ENCODE data around the gene PRKN. TPM values are rescaled to one million over a fixed set of nuclear protein-coding genes. Genes with fewer than 3 reads are reported as not detected.

PRKN gene
- total RNA-seq, 4 donors from 2014 or later, result 4.4 to 669 (median 10.5) TPM

GRCh38 chr6:161543684-161544309, 1183.8 kb downstream of the PRKN start:
- Histone ChIP-seq H3K27ac (no peak overlapping the region), H3K36me3 (no peaks in the 10 kb centered on the region), H3K9me3 (no peaks in the 10 kb centered on the region), H3K4me3 (no peak overlapping the region), H3K4me1 (no peaks in the 10 kb centered on the region), H3K27me3 (no peaks in the 10 kb centered on the region)
- no peak for TF ChIP-seq POLR2A (IDR thresholded peaks at IDR 0.05)
- TF ChIP-seq, protein P1, sequence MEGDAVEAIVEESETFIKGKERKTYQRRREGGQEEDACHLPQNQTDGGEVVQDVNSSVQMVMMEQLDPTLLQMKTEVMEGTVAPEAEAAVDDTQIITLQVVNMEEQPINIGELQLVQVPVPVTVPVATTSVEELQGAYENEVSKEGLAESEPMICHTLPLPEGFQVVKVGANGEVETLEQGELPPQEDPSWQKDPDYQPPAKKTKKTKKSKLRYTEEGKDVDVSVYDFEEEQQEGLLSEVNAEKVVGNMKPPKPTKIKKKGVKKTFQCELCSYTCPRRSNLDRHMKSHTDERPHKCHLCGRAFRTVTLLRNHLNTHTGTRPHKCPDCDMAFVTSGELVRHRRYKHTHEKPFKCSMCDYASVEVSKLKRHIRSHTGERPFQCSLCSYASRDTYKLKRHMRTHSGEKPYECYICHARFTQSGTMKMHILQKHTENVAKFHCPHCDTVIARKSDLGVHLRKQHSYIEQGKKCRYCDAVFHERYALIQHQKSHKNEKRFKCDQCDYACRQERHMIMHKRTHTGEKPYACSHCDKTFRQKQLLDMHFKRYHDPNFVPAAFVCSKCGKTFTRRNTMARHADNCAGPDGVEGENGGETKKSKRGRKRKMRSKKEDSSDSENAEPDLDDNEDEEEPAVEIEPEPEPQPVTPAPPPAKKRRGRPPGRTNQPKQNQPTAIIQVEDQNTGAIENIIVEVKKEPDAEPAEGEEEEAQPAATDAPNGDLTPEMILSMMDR (IDR thresholded peaks at IDR 0.05), result no peak
- no peak for DNase-seq

- TF ChIP-seq, protein P1 (IDR thresholded peaks at IDR 0.05), result no peak
- TF ChIP-seq POLR2A (IDR thresholded peaks at IDR 0.05), result no peak
- Histone ChIP-seq H3K9me3 (no peaks in the 10 kb centered on the region), H3K27me3 (no peaks in the 10 kb centered on the region), H3K36me3 (no peaks in the 10 kb centered on the region), H3K4me3 (no peak overlapping the region), H3K4me1 (no peaks in the 10 kb centered on the region), H3K27ac (no peak overlapping the region)
- DNase-seq, result no peak
Observed at GRCh38 chr6:161542346-161542980, 1185.1 kb downstream of the PRKN start.

GRCh38 chr6:161540532-161540931, 1187.0 kb downstream of the PRKN start:
- H3K36me3 ChIP-seq, result no peaks in the 10 kb centered on the region
- H3K4me1 ChIP-seq, result no peaks in the 10 kb centered on the region
- DNase-seq, result no peak
- H3K27ac ChIP-seq, result no peak overlapping the region
- TF ChIP-seq, protein P1 (IDR thresholded peaks at IDR 0.05), result no peak
- no peak for TF ChIP-seq POLR2A (IDR thresholded peaks at IDR 0.05)
- no peak overlapping the region for H3K4me3 ChIP-seq
- H3K27me3 ChIP-seq, result no peaks in the 10 kb centered on the region
- no peaks in the 10 kb centered on the region for H3K9me3 ChIP-seq

GRCh38 chr6:161536224-161536630, 1191.3 kb downstream of the PRKN start:
- no peak for TF ChIP-seq POLR2A (IDR thresholded peaks at IDR 0.05)
- TF ChIP-seq, protein P1 (IDR thresholded peaks at IDR 0.05), result no peak
- Histone ChIP-seq H3K27ac (no peak overlapping the region), H3K4me1 (no peaks in the 10 kb centered on the region), H3K4me3 (no peak overlapping the region), H3K9me3 (no peaks in the 10 kb centered on the region), H3K27me3 (no peaks in the 10 kb centered on the region), H3K36me3 (no peaks in the 10 kb centered on the region)
- DNase-seq, result no peak

DNA sequence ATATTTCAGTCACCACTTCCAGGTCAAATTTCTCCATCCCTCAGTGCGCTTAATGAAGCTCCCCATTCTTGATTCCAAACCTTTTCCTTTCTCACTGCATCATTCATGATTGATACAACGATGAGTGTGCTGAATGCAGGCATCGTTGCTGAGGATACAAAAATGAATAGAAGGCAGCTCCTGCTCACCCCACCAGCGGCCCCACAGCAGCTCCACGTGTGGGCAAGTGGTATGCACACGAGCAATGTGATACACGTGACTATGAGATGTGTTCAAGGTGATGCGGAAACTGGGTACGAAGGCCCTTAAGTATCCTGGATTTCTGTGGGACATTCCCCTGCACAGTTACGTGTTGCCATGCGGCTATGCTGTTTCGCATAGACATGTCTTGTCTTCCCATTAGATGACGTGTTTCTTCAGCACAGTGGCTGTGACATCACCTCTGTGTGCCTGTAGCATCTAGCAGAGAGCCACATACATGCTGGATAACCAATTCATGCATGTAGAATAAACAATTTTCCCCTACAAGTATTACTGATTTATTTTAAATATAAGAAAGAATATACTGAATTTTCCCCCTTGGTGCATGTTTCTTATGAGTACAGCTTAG, 1193.2 kb downstream of the PRKN start:
- TF ChIP-seq POLR2A (IDR thresholded peaks at IDR 0.05), result no peak
- TF ChIP-seq, protein P1 (IDR thresholded peaks at IDR 0.05), result no peak
- Histone ChIP-seq H3K27me3 (no peaks in the 10 kb centered on the region), H3K4me3 (no peak overlapping the region), H3K4me1 (no peaks in the 10 kb centered on the region), H3K9me3 (no peaks in the 10 kb centered on the region), H3K27ac (no peak overlapping the region), H3K36me3 (no peaks in the 10 kb centered on the region)
- no peak for DNase-seq
